ENCODE measurements around the gene ADGRV1.
"Not testable (repeated sequence)": the region's sequence is repeated elsewhere in the genome, so short reads cannot be mapped to it uniquely, and the experiment has no call there.

Gene ADGRV1

GRCh38 chr5:90650767-90651166, 92.2 kb downstream of the ADGRV1 start:
- DNase-seq = no peak

- DNase-seq = no peak
Measured at GRCh38 chr5:90654215-90654614, 95.6 kb downstream of the ADGRV1 start.

GRCh38 chr5:90655423-90655822, 96.8 kb downstream of the ADGRV1 start:
- no peak for DNase-seq

- no peak for DNase-seq
Measured at GRCh38 chr5:90657030-90657429, 98.4 kb downstream of the ADGRV1 start.

- no peak for DNase-seq
Measured at GRCh38 chr5:90657788-90658187, 99.2 kb downstream of the ADGRV1 start.

GRCh38 chr5:90658620-90659019, 100.0 kb downstream of the ADGRV1 start:
- DNase-seq = no peak

- not testable (repeated sequence) for DNase-seq
Measured at GRCh38 chr5:90668079-90668565, 109.5 kb downstream of the ADGRV1 start.

GRCh38 chr5:90675222-90675621, 116.6 kb downstream of the ADGRV1 start:
- no peak for DNase-seq

- no peak for DNase-seq
Measured at GRCh38 chr5:90680921-90681563, 122.4 kb downstream of the ADGRV1 start.

- DNase-seq = no peak
Measured at GRCh38 chr5:90682278-90682677, 123.7 kb downstream of the ADGRV1 start.

- DNase-seq = no peak
Measured at GRCh38 chr5:90685425-90686022, 126.9 kb downstream of the ADGRV1 start.

GRCh38 chr5:90686363-90686762, 127.8 kb downstream of the ADGRV1 start:
- not testable (repeated sequence) for DNase-seq

GRCh38 chr5:90687458-90687857, 128.9 kb downstream of the ADGRV1 start:
- DNase-seq = not testable (repeated sequence)

- DNase-seq = no peak
Measured at GRCh38 chr5:90689064-90689463, 130.5 kb downstream of the ADGRV1 start.

- no peak for DNase-seq
Measured at GRCh38 chr5:90690307-90690706, 131.7 kb downstream of the ADGRV1 start.

- DNase-seq = no peak
Measured at GRCh38 chr5:90691533-90691932, 132.9 kb downstream of the ADGRV1 start.

GRCh38 chr5:90696153-90696552, 137.6 kb downstream of the ADGRV1 start:
- no peak for DNase-seq

GRCh38 chr5:90700299-90700698, 141.7 kb downstream of the ADGRV1 start:
- no peak for DNase-seq

GRCh38 chr5:90703932-90704331, 145.3 kb downstream of the ADGRV1 start:
- no peak for DNase-seq

- no peak for DNase-seq
Measured at GRCh38 chr5:90707698-90708097, 149.1 kb downstream of the ADGRV1 start.

- no peak for DNase-seq
Measured at GRCh38 chr5:90709323-90710155, 150.9 kb downstream of the ADGRV1 start.

GRCh38 chr5:90718387-90718786, 159.8 kb downstream of the ADGRV1 start:
- no peak for DNase-seq

GRCh38 chr5:90739567-90739966, 181.0 kb downstream of the ADGRV1 start:
- no peak for DNase-seq

All from cortex of kidney (tissue), 1 donor.